H1 (cell line): ENCODE measurements around the gene GNAL. TPM values are rescaled to one million over a fixed set of nuclear protein-coding genes. Genes with fewer than 3 reads are reported as not detected.

Experiments
- CBX5 ChIP-seq: fragments of 300-800, 300-1000 bp; sonication (generic); IDR thresholded peaks from 2 replicates; pipeline ENCODE4 v1.7.1; 2016; ENCODE audit warnings: antibody characterized with exemption, low read length, low read depth
- EGR1 ChIP-seq: IDR thresholded peaks from 2 replicates; pipeline ENCODE4 v1.6.1; 2011; ENCODE audit warnings: low read depth, low read length, borderline replicate concordance
- POLR2A ChIP-seq, 2 experiments: IDR thresholded peaks; 1 replicate in 1 of 2; 2 replicates in 1 of 2; pipeline ENCODE4 v1.6.1; 2011; ENCODE audit warnings: low read depth in 2 of 2, low read length in 2 of 2, mild to moderate bottlenecking in 2 of 2; ENCODE audit errors: control extremely low read depth in 1 of 2
- polyA plus RNA-seq, 7 experiments: library from polyadenylated mRNA; depleted of rRNA in 3 of 7; stranded (reverse) in 5 of 7; unstranded in 2 of 7; fragments of >200 nt in 5 of 7; fragments of 200-250 nt in 2 of 7; gene quantifications; 1 replicate in 5 of 7; 2 replicates in 1 of 7; 4 replicates in 1 of 7; pipeline versions ENCODE4 v1.2.1 to v1.2.3, GENCODE V29; 2011 to 2013; ENCODE audit warnings: missing spikeins in 2 of 7, mixed read lengths in 2 of 7
- total RNA-seq: library from RNA; stranded (reverse); fragmentation: NEBNext Ultra II Directional; extraction: Animal tissue kit (Norgen Biotek cat#: 25700); gene quantifications from 2 replicates; pipeline ENCODE4 v1.2.1, GENCODE V29; 2021

Gene GNAL
- total and polyA plus RNA-seq, 2 of the 8 experiments (the other 6 are each of a cell fraction or from before 2014, with no cell fraction given), result 13.2 to 18.3 TPM

- TF ChIP-seq CBX5 (no peak), EGR1 (no peak), POLR2A (IDR thresholded peaks at IDR 0.05; ENCODE audit: control extremely low read depth in 1 of 2, low read depth in 2 of 2, low read length in 2 of 2) (no peak)
These were observed 128.2 kb downstream of the GNAL start (continued) for GRCh38 chr18:11817229-11817628.
